GM23338 (cell line): ENCODE results near the gene GP9. TPM values are rescaled to one million over a fixed set of nuclear protein-coding genes. Genes with fewer than 3 reads are reported as not detected.
A peak's percentile ranks its signal among the peaks of the same experiment; 100 is the strongest.

Source experiments
- ATAC-seq: fragments of 200-7000 bp; cut with Tn5 transposase; 3 replicates; pipeline ENCODE4 v1.9.1; 2020
- DNase-seq: peaks from one replicate; pipeline ENCODE4 v3.0.0-alpha.2; 2015; ENCODE audit warnings: low spot score
- H2AFZ ChIP-seq: fragments of 200-600 bp; sonication (generic); 2 replicates; pipeline ENCODE4 v1.8.0; 2016; ENCODE audit warnings: antibody characterized with exemption, mild to moderate bottlenecking, moderate library complexity
- H3F3A ChIP-seq: fragments of 200-600 bp; sonication (generic); replicated peaks from 2 replicates; pipeline ENCODE4 v1.8.0; 2017; ENCODE audit warnings: antibody characterized with exemption, mixed run types, low read depth
- H3K27ac ChIP-seq: fragments of 200-600 bp; sonication (generic); 2 replicates; pipeline ENCODE4 v1.6.1; 2016; ENCODE audit warnings: low read depth
- H3K27me3 ChIP-seq: fragments of 200-600 bp; sonication (generic); 2 replicates; pipeline ENCODE4 v1.8.0; 2016; ENCODE audit warnings: mild to moderate bottlenecking, mixed run types, moderate library complexity; ENCODE audit not compliant: insufficient read depth
- H3K36me3 ChIP-seq: fragments of 200-600 bp; sonication (generic); 2 replicates; pipeline ENCODE4 v1.8.0; 2016; ENCODE audit warnings: mild to moderate bottlenecking; ENCODE audit not compliant: insufficient read depth
- H3K4me1 ChIP-seq: fragments of 200-600 bp; sonication (generic); 2 replicates; pipeline ENCODE4 v1.8.0; 2016; ENCODE audit warnings: mild to moderate bottlenecking, moderate library complexity; ENCODE audit not compliant: insufficient read depth
- H3K4me2 ChIP-seq: fragments of 200-600 bp; sonication (generic); 2 replicates; pipeline ENCODE4 v1.7.1; 2017; ENCODE audit warnings: mixed run types
- H3K4me3 ChIP-seq: fragments of 200-600 bp; sonication (generic); 2 replicates; pipeline ENCODE4 v1.6.1; 2016; ENCODE audit warnings: mixed run types
- H3K79me2 ChIP-seq: fragments of 200-600 bp; sonication (generic); replicated peaks from 2 replicates; pipeline ENCODE4 v1.8.0; 2017; ENCODE audit warnings: mild to moderate bottlenecking; ENCODE audit not compliant: insufficient read depth
- H3K9me2 ChIP-seq: fragments of 200-600 bp; sonication (generic); 2 replicates; pipeline ENCODE4 v1.8.0; 2017; ENCODE audit not compliant: insufficient read depth
- H4K20me1 ChIP-seq: fragments of 200-600 bp; sonication (generic); replicated peaks from 2 replicates; pipeline ENCODE4 v1.8.0; 2017; ENCODE audit warnings: mild to moderate bottlenecking; ENCODE audit not compliant: insufficient read depth
- H3K27ac Mint-ChIP-seq: 2 replicates; pipeline ENCODE4 v1.8.0; 2020; ENCODE audit warnings: inconsistent platforms, mild to moderate bottlenecking, moderate library complexity, mixed read lengths
- H3K27me3 Mint-ChIP-seq: 3 replicates; pipeline ENCODE4 v1.8.0; 2022; ENCODE audit warnings: low read depth, mild to moderate bottlenecking, moderate library complexity, mixed read lengths, inconsistent platforms; ENCODE audit not compliant: insufficient read depth, poor library complexity
- H3K36me3 Mint-ChIP-seq: 3 replicates; pipeline ENCODE4 v1.8.0; 2021; ENCODE audit warnings: low read depth, mild to moderate bottlenecking, inconsistent platforms, moderate library complexity, mixed read lengths
- H3K4me1 Mint-ChIP-seq: 3 replicates; pipeline ENCODE4 v1.8.0; 2020; ENCODE audit warnings: mild to moderate bottlenecking, inconsistent platforms, mixed read lengths
- H3K4me3 Mint-ChIP-seq: 3 replicates; pipeline ENCODE4 v1.8.0; 2021; ENCODE audit warnings: moderate library complexity, mild to moderate bottlenecking, inconsistent platforms, mixed read lengths
- H3K9me3 Mint-ChIP-seq: 3 replicates; pipeline ENCODE4 v1.8.0; 2020; ENCODE audit warnings: moderate library complexity, mild to moderate bottlenecking, inconsistent platforms, mixed read lengths
- CREB1 ChIP-seq: fragments of 250-450 bp; sonication (Bioruptor Pico); IDR thresholded peaks from 2 replicates; pipeline ENCODE4 v1.5.0; 2020; ENCODE audit warnings: low read depth, mild to moderate bottlenecking, moderate library complexity
- CTCF ChIP-seq, 2 experiments: fragments of 200-600 bp in 1 of 2; sonication (generic) in 1 of 2; conservative IDR thresholded peaks; 2 replicates each; pipeline versions ENCODE4 v1.5.1 to v1.6.1; 2016 to 2017; ENCODE audit warnings: antibody characterized with exemption in 2 of 2, low read depth in 2 of 2, mild to moderate bottlenecking in 2 of 2, moderate library complexity in 1 of 2
- EZH2 ChIP-seq: fragments of 200-600 bp; sonication (generic); IDR thresholded peaks from one replicate; pipeline ENCODE4 v1.8.0; 2017; ENCODE audit warnings: antibody characterized with exemption, mild to moderate bottlenecking, low read depth; ENCODE audit not compliant: unreplicated experiment
- POLR2AphosphoS5 ChIP-seq: IDR thresholded peaks from 2 replicates; pipeline ENCODE4 v1.6.1; 2016; ENCODE audit warnings: antibody characterized with exemption, low read depth
- ZNF331 ChIP-seq: fragments of 250-450 bp; sonication (Bioruptor Pico); IDR thresholded peaks from 2 replicates; pipeline ENCODE4 v1.5.0; 2020; ENCODE audit warnings: low read depth, mild to moderate bottlenecking, moderate library complexity
- polyA plus RNA-seq: library from polyadenylated mRNA; unstranded; fragments of >200 nt; fragmentation: Nextera tagmentation; extraction: Ambion mirVana; gene quantifications from 2 replicates; pipeline ENCODE4 v1.2.1, GENCODE V29; 2016
- total RNA-seq: library from RNA; depleted of rRNA; stranded (reverse); fragments of >200 nt; shearing (Covaris generic); gene quantifications from 2 replicates; pipeline ENCODE4 v1.2.3, GENCODE V29; 2014

Gene GP9
- total and polyA plus RNA-seq, 2 experiments from 2014 or later: not detected

- Mint-ChIP-seq H3K36me3 (peaks cover 7% of the 10 kb centered on the region), H3K4me1 (peaks cover 14% of the 10 kb centered on the region), H3K27ac (no peak overlapping the region), H3K27me3 (peaks cover 16% of the 10 kb centered on the region), H3K9me3 (peaks cover 10% of the 10 kb centered on the region), H3K4me3 (peak overlapping the region; percentile 46; the same call in 1 of the 3 replicates)
- no peak for TF ChIP-seq CREB1
- TF ChIP-seq CTCF (conservative IDR thresholded peaks at IDR 0.05; ENCODE audit: low read depth in 2 of 2): peak in 1 of 2 experiments; percentile 35; a peak in 2 of 4 replicates
- Histone ChIP-seq H3K36me3 (peaks cover 5% of the 10 kb centered on the region; the same call in 1 of the 2 replicates), H3K9me2 (peaks cover 5% of the 10 kb centered on the region; the same call in 1 of the 2 replicates), H3K4me1 (peaks cover 11% of the 10 kb centered on the region), H4K20me1 (no peaks in the 10 kb centered on the region), H3F3A (no peaks in the 10 kb centered on the region), H3K27me3 (peaks cover 44% of the 10 kb centered on the region), H3K4me3 (peak overlapping the region; percentile 60), H2AFZ (peak overlapping the region; percentile 24), H3K4me2 (peak overlapping the region; percentile 82), H3K27ac (no peak overlapping the region), H3K79me2 (no peaks in the 10 kb centered on the region)
- ATAC-seq (peak; percentile 87), DNase-seq (peak; percentile 79)
These were observed 14.9 kb upstream of the GP9 start for GRCh38 chr3:129045675-129046036.

DNA sequence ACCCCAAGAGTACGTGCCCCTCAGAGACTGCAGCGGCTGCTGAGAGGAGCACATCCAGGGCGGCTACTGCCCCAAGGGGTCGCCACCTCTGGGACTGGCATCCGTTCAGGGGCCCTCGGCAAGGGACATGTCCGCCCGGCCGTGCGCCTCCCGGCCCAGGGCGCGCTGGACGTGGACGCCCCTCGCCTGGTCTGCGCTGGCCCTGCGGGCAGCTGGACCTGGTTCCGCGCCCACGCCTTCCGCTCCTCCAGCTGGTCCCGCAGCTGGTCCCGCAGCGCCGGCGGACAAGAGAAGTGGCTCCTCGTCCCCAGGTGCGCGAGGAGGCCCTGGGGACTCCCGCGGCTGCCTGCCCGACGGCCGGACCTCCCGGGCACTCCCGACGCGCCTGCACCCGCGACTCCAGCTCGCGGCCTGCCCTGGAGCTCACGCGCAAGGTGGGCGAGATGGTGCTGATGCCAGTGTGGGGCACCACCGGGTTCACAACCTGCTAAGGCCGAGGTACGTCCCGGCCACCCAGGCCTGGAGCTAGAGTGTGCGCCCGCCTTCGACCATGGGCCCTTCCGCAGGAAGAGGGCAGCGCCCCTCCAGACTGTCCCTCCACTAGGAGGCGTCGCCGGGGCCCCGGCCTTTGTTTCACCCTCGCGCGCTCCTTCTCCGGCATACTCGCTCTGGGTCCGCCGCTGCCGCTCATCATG lies 14.4 kb upstream of the GP9 start:
- peaks cover 10% of the 10 kb centered on the region for H3K9me3 Mint-ChIP-seq
- no peak for TF ChIP-seq POLR2AphosphoS5
- no peak for TF ChIP-seq ZNF331 (CRISPR knock-in tag)
- TF ChIP-seq EZH2: no peak
- peak; percentile 50 to 73 for TF ChIP-seq CTCF (conservative IDR thresholded peaks at IDR 0.05; ENCODE audit: low read depth in 2 of 2)
- H3K27me3 ChIP-seq: peaks cover 44% of the 10 kb centered on the region
- peaks cover 7% of the 10 kb centered on the region for H3K36me3 Mint-ChIP-seq
- H3K4me1 Mint-ChIP-seq: peaks cover 14% of the 10 kb centered on the region
- H4K20me1 ChIP-seq: no peaks in the 10 kb centered on the region
- peaks cover 11% of the 10 kb centered on the region for H3K4me1 ChIP-seq
- H3K79me2 ChIP-seq: no peaks in the 10 kb centered on the region
- peaks cover 5% of the 10 kb centered on the region; the same call in 1 of the 2 replicates for H3K9me2 ChIP-seq
- H3K27me3 Mint-ChIP-seq: peaks cover 16% of the 10 kb centered on the region
- H3K36me3 ChIP-seq: peaks cover 5% of the 10 kb centered on the region; the same call in 1 of the 2 replicates
- peak overlapping the region; percentile 82 for H3K4me2 ChIP-seq
- H3F3A ChIP-seq: no peaks in the 10 kb centered on the region
- peak overlapping the region; percentile 24 for H2AFZ ChIP-seq
- peak; percentile 91 for DNase-seq
- no peak overlapping the region for H3K27ac Mint-ChIP-seq
- peak; percentile 90 for ATAC-seq
- peak overlapping the region; percentile 60 for H3K4me3 ChIP-seq
- no peak overlapping the region for H3K27ac ChIP-seq
- H3K4me3 Mint-ChIP-seq: no peak overlapping the region
